ENCODE data around the gene CDC42BPA. TPM values are rescaled to one million over a fixed set of nuclear protein-coding genes. Genes with fewer than 3 reads are reported as not detected.

Gene CDC42BPA
- total and polyA plus RNA-seq, 2 of the 8 experiments (the other 6 are each of a cell fraction or from before 2014, with no cell fraction given), result 7.1 to 28.5 TPM

GRCh38 chr1:227082999-227083746 is 235.1 kb downstream of the CDC42BPA start (continued):
- TF ChIP-seq KDM5A (IDR thresholded peaks at IDR 0.05; ENCODE audit: low read length) (no peak), TBP (IDR thresholded peaks at IDR 0.05; ENCODE audit: low read depth, low read length) (no peak), SUZ12 (IDR thresholded peaks at IDR 0.05; ENCODE audit: low read length) (no peak), MAFK (IDR thresholded peaks at IDR 0.05; ENCODE audit: low read depth, low read length) (no peak)

Data from H1 (cell line).